GM12874 (cell line): ENCODE measurements around the gene ENTPD2.

Experiments used
- CTCF ChIP-seq: IDR thresholded peaks from 2 replicates; pipeline ENCODE4 v1.5.1; 2011; ENCODE audit warnings: low read depth, mild to moderate bottlenecking, control low read depth, low read length, moderate library complexity; ENCODE audit not compliant: insufficient read depth

The ENTPD2 gene

GRCh38 chr9:137083394-137084004, 29.6 kb upstream of the ENTPD2 start:
- TF ChIP-seq CTCF, result no peak

GRCh38 chr9:137082925-137083290, 29.0 kb upstream of the ENTPD2 start:
- no peak for TF ChIP-seq CTCF

GRCh38 chr9:137082222-137082924, 28.5 kb upstream of the ENTPD2 start:
- no peak for TF ChIP-seq CTCF

GRCh38 chr9:137080260-137081122, 26.6 kb upstream of the ENTPD2 start:
- no peak for TF ChIP-seq CTCF

GRCh38 chr9:137079401-137079787, 25.5 kb upstream of the ENTPD2 start:
- TF ChIP-seq CTCF, result no peak

- no peak for TF ChIP-seq CTCF
These were observed 25.0 kb upstream of the ENTPD2 start for GRCh38 chr9:137078701-137079400.
